ENCODE measurements around the gene FNDC11. TPM values are rescaled to one million over a fixed set of nuclear protein-coding genes. Genes with fewer than 3 reads are reported as not detected.

Gene FNDC11
- total and polyA plus RNA-seq, 2 of the 13 experiments (the other 11 are each of a cell fraction or from before 2014, with no cell fraction given): 0.07 TPM; not detected in 1

- peak; percentile 43; the same call in 1 of the 2 replicates for TF ChIP-seq ZNF687 (CRISPR knock-in tag; IDR thresholded peaks at IDR 0.05)
- TF ChIP-seq SP1 (IDR thresholded peaks at IDR 0.05): no peak
- TF ChIP-seq SP1 (CRISPR knock-in tag; IDR thresholded peaks at IDR 0.05): no peak
- TF ChIP-seq DDIT3 (CRISPR knock-in tag; IDR thresholded peaks at IDR 0.05): no peak
- no peak for TF ChIP-seq ZNF792 (CRISPR knock-in tag; IDR thresholded peaks at IDR 0.05)
- TF ChIP-seq MXD1 (CRISPR knock-in tag; IDR thresholded peaks at IDR 0.05): peak; percentile 42; the same call in 1 of the 2 replicates
- no peak for TF ChIP-seq RORA (CRISPR knock-in tag; IDR thresholded peaks at IDR 0.05)
- TF ChIP-seq ZNF543 (CRISPR knock-in tag; IDR thresholded peaks at IDR 0.05): 0 out of 2 replicates have a peak, but pooled peaks have one; percentile 33
- TF ChIP-seq GABPB1 (CRISPR knock-in tag; IDR thresholded peaks at IDR 0.05): 0 out of 2 replicates have a peak, but pooled peaks have one; percentile 21
- no peak for TF ChIP-seq TOPORS (CRISPR knock-in tag; IDR thresholded peaks at IDR 0.05)
- TF ChIP-seq CEBPZ (IDR thresholded peaks at IDR 0.05; ENCODE audit: low read length): no peak
- TF ChIP-seq HOXA3 (CRISPR knock-in tag; IDR thresholded peaks at IDR 0.05): peak; percentile 68
- no peak for TF ChIP-seq AHR (CRISPR knock-in tag; IDR thresholded peaks at IDR 0.05)
- TF ChIP-seq ZNF556 (CRISPR knock-in tag; IDR thresholded peaks at IDR 0.05; ENCODE audit: borderline replicate concordance): no peak
- no peak for TF ChIP-seq ZNF646 (CRISPR knock-in tag; IDR thresholded peaks at IDR 0.05)
Measured at GRCh38 chr20:63520934-63521601, 32.9 kb upstream of the FNDC11 start (continued).

Data from HepG2 (cell line).